Activated CD8-positive, alpha-beta T cell treated with anti-CD3 and anti-CD28 coated beads for 36 hours (primary cell): ENCODE results near the gene FBXW11. TPM values are rescaled to one million over a fixed set of nuclear protein-coding genes. Genes with fewer than 3 reads are reported as not detected.
"Not testable (repeated sequence)": the region's sequence is repeated elsewhere in the genome, so short reads cannot be mapped to it uniquely, and the experiment has no call there.

Experiments
- ATAC-seq: fragments of 200-7000 bp; cut with Tn5 transposase; one replicate; pipeline ENCODE4 v1.10.0; 2021; ENCODE audit warnings: mild to moderate bottlenecking, moderate library complexity
- CTCF ChIA-PET: fragments of 350-600 bp; sonication (Branson Sonifier 250); formaldehyde crosslinking; loops from one replicate; lab custom pipeline; 2021; ENCODE audit warnings: antibody characterized with exemption; lab: Charles Lee
- POLR2A ChIA-PET: fragments of 350-600 bp; sonication (Branson Sonifier 250); formaldehyde crosslinking; loops from one replicate; lab custom pipeline; 2021; ENCODE audit warnings: antibody characterized with exemption; lab: Charles Lee
- DNase-seq: peaks from one replicate; pipeline ENCODE4 v3.0.0-alpha.2; 2020
- H3K27ac Mint-ChIP-seq: one replicate; pipeline ENCODE4 v1.8.0; 2021; ENCODE audit warnings: mild to moderate bottlenecking, mixed read lengths
- H3K27me3 Mint-ChIP-seq: one replicate; pipeline ENCODE4 v1.8.0; 2021; ENCODE audit warnings: mixed read lengths
- H3K36me3 Mint-ChIP-seq: one replicate; pipeline ENCODE4 v1.8.0; 2021; ENCODE audit warnings: low read depth, mixed read lengths
- H3K4me1 Mint-ChIP-seq: one replicate; pipeline ENCODE4 v1.8.0; 2021; ENCODE audit warnings: low read depth, mixed read lengths
- H3K4me3 Mint-ChIP-seq: one replicate; pipeline ENCODE4 v1.8.0; 2021; ENCODE audit warnings: mild to moderate bottlenecking, moderate library complexity, mixed read lengths
- H3K9me3 Mint-ChIP-seq: one replicate; pipeline ENCODE4 v1.8.0; 2021; ENCODE audit warnings: mixed read lengths
- intact Hi-C: fragments of 100-400 bp; cut with micrococcal nuclease; formaldehyde crosslinking; loops from one replicate; pipeline ENCODE4 v1.10.0; 2022
- total RNA-seq, 2 experiments: library from RNA; stranded (reverse); gene quantifications; one replicate each; pipeline ENCODE4 v1.2.3, GENCODE V29; 2021
- TF ChIP-seq, protein P1 (sequence below): fragments of 200-600 bp; IDR thresholded peaks from one replicate; pipeline ENCODE4 v1.8.0; 2022; ENCODE audit warnings: antibody characterized with exemption, mild to moderate bottlenecking

The FBXW11 gene
- total RNA-seq, 2 experiments from 2014 or later = 49.3 to 52.6 TPM

DNA sequence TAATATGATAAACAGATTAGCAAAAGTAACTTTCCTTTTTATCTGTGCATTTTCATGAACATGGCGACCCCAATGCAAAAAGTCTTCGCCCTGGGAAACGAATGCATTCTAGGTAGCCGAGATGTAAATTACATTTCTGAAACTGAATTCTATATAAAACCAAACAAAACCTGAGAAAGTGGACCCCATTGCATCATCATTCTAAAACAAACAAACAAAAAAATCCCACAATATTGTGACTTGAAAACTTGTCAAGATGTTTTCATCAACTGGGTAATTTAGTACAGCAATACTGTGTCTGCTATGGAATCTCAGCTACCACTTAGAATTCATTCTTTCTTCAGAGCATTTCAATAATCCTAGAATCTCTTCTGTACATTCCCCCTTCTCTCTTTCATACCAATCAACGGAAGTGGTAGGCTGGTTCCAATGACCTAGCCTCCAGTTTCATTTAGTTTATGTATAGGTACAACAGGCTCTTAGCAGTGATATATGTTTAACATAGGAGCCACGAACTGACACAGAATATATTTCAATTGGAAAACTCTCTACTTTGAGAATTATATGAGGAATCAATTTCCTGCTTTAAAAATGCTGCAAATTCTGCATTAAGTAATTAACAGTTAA is 85.6 kb downstream of the FBXW11 start:
- peaks cover 16% of the 10 kb centered on the region for H3K36me3 Mint-ChIP-seq
- no peaks in the 10 kb centered on the region for H3K27me3 Mint-ChIP-seq
- ATAC-seq (no peak), DNase-seq (no peak)
- intact Hi-C loops = no loop called here
- H3K9me3 Mint-ChIP-seq = peaks cover 3% of the 10 kb centered on the region
- ChIA-PET POLR2A (no interaction called here), CTCF (interaction anchor here (0.6 to 2.7 kb wide), 6 partner anchors 9 to 138 kb away, joined by 3 to 18 read pairs (median 3); no protein-coding TSS in a partner anchor)
- TF ChIP-seq, protein P1, sequence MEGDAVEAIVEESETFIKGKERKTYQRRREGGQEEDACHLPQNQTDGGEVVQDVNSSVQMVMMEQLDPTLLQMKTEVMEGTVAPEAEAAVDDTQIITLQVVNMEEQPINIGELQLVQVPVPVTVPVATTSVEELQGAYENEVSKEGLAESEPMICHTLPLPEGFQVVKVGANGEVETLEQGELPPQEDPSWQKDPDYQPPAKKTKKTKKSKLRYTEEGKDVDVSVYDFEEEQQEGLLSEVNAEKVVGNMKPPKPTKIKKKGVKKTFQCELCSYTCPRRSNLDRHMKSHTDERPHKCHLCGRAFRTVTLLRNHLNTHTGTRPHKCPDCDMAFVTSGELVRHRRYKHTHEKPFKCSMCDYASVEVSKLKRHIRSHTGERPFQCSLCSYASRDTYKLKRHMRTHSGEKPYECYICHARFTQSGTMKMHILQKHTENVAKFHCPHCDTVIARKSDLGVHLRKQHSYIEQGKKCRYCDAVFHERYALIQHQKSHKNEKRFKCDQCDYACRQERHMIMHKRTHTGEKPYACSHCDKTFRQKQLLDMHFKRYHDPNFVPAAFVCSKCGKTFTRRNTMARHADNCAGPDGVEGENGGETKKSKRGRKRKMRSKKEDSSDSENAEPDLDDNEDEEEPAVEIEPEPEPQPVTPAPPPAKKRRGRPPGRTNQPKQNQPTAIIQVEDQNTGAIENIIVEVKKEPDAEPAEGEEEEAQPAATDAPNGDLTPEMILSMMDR = no peak
- no peak overlapping the region for H3K4me3 Mint-ChIP-seq
- no peak overlapping the region for H3K27ac Mint-ChIP-seq
- H3K4me1 Mint-ChIP-seq = peaks cover 59% of the 10 kb centered on the region

DNA sequence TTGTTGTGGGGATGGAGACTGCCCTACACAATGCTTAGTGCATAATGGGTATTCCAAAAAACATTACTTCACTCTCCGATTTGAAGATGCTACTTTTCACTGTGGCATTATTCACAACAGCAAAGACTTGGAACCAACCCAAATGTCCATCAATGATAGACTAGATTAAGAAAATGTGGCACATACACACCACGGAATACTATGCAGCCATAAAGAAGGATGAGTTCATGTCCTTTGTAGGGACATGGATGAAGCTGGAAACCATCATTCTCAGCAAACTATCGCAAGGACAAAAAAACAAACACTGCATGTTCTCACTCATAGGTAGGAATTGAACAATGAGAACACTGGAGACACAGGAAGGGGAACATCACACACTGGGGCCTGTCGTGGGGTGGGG is 90.7 kb downstream of the FBXW11 start:
- POLR2A ChIA-PET, H3K9me3 Mint-ChIP-seq, H3K27ac Mint-ChIP-seq, DNase-seq, H3K27me3 Mint-ChIP-seq, ATAC-seq, H3K4me3 Mint-ChIP-seq, CTCF ChIA-PET: not testable (repeated sequence)
- peaks cover 60% of the 10 kb centered on the region for H3K4me1 Mint-ChIP-seq
- H3K36me3 Mint-ChIP-seq = peaks cover 25% of the 10 kb centered on the region
- intact Hi-C loops = loop anchor here (10.0 kb wide), 1 partner anchor 379 kb away; no protein-coding TSS in a partner anchor

DNA sequence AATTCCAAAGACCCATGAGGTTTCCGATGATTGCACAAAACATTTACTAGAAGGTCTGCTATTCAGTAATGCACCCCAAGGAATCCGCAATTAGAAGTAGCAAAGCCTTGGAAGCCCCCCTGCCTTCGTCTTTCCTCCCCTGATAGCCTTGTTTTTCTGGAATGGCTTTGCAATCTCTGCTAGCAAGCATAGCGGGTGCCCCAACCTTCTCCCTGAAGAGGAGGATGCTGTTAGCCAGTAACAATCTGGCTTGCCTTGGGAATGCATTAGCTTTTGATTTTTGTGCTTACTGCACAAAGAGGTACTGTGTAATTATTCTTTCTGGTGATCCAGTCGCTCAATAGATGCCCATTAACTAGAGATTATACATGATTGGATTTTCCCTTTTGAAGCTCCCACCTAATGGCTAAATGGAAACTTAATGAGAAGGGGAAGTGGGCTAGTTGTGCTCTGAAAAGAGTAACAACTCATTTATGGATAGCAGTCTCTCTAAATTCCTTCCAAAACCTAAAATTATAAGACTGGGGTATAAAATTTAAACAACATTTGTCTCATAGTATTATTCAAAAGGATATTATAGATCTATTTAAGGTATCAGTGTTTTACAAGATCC is 91.6 kb downstream of the FBXW11 start:
- Mint-ChIP-seq H3K4me1 (peaks cover 56% of the 10 kb centered on the region), H3K9me3 (no peaks in the 10 kb centered on the region), H3K27ac (no peak overlapping the region), H3K27me3 (no peaks in the 10 kb centered on the region), H3K36me3 (peaks cover 25% of the 10 kb centered on the region), H3K4me3 (no peak overlapping the region)
- CTCF ChIA-PET = no interaction called here
- intact Hi-C loops = loop anchor here (10.0 kb wide), 1 partner anchor 380 kb away; no protein-coding TSS in a partner anchor
- no peak for DNase-seq
- TF ChIP-seq, protein P1 = no peak
- ATAC-seq = no peak
- POLR2A ChIA-PET = interaction anchor here (1.2 kb wide), 1 partner anchor 90 kb away, joined by 3 read pairs; no protein-coding TSS in a partner anchor

DNA sequence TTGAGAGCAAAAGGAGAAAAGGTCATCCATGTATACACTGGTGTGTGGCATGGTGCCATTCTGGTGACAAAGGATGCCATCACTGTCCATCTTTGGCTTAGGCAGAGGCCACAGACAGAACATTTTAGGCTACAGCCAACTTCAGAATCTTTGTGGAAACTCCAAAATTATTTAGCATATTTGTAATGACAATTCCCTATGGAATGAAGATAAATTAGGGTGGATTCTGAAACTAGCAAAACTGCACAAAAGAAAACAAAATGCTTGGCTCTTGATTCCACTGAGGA is 92.5 kb downstream of the FBXW11 start:
- CTCF ChIA-PET = interaction anchor here (1.2 to 4.0 kb wide), 6 partner anchors 31 to 274 kb away, joined by 3 to 84 read pairs (median 9); partner anchors contain the start of gene STK10
- POLR2A ChIA-PET = interaction anchor here (3.1 kb wide), 1 partner anchor 93 kb away, joined by 23 read pairs; the partner anchor contains the start of gene FBXW11
- H3K9me3 Mint-ChIP-seq = no peaks in the 10 kb centered on the region
- ATAC-seq (no peak), DNase-seq (no peak)
- peaks cover 27% of the 10 kb centered on the region for H3K36me3 Mint-ChIP-seq
- H3K27ac Mint-ChIP-seq = peak overlapping the region; percentile 75
- peaks cover 52% of the 10 kb centered on the region for H3K4me1 Mint-ChIP-seq
- no peak overlapping the region for H3K4me3 Mint-ChIP-seq
- intact Hi-C loops = loop anchor here (10.0 kb wide), 1 partner anchor 381 kb away; no protein-coding TSS in a partner anchor
- TF ChIP-seq, protein P1 = no peak
- H3K27me3 Mint-ChIP-seq = no peaks in the 10 kb centered on the region

DNA sequence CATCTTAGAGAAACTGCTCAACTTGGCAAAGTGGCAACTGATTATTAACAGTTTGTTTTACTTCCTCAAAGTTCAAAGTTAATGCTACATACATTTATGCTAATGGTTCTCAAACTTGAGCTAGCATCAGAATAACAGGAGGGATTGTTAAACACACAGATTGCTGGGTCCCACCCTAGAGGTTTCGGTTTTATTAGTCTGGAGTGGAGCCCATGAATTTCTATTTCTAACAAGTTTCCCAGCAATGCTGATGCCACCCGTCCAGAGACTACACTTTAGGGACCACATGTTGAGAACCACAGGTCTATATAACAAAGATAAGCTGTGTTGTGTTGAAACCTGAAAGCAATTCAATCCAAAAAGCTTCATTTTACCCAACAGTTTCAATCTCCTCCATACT is 95.3 kb downstream of the FBXW11 start:
- no peaks in the 10 kb centered on the region for H3K27me3 Mint-ChIP-seq
- ChIA-PET POLR2A (interaction anchor here (0.7 to 3.1 kb wide), 4 partner anchors 34 to 95 kb away, joined by 3 to 23 read pairs (median 5); partner anchors contain the start of gene FBXW11), CTCF (interaction anchor here (0.7 to 4.0 kb wide), 31 partner anchors 8 to 706 kb away, joined by 3 to 84 read pairs (median 8); partner anchors contain the start of gene FBXW11)
- H3K27ac Mint-ChIP-seq = no peak overlapping the region
- peaks cover 26% of the 10 kb centered on the region for H3K36me3 Mint-ChIP-seq
- TF ChIP-seq, protein P1 = no peak
- no peak for DNase-seq
- H3K9me3 Mint-ChIP-seq = no peaks in the 10 kb centered on the region
- H3K4me1 Mint-ChIP-seq = peaks cover 63% of the 10 kb centered on the region
- H3K4me3 Mint-ChIP-seq = no peak overlapping the region
- intact Hi-C loops = loop anchor here (10.0 kb wide), 1 partner anchor 384 kb away; no protein-coding TSS in a partner anchor
- no peak for ATAC-seq
